GM19025 (cell line): ENCODE measurements around the gene COX4I1.

ENCODE experiments used
- ATAC-seq: cut with Tn5 transposase; IDR thresholded peaks from one replicate; pipeline ENCODE4 v1.9.1; 2021; ENCODE audit warnings: mild to moderate bottlenecking, low read depth, moderate library complexity; ENCODE audit not compliant: unreplicated experiment

The COX4I1 gene

GRCh38 chr16:85799497-85800320, at the start of gene COX4I1, which contains the start of gene EMC8:
TSS of gene COX4I1 (plus strand) at chr16:85799695. CDS start at chr16:85801206, 1,511 bp downstream.
TSS of gene EMC8 (minus strand) at chr16:85799544. CDS start at chr16:85799295, 249 bp downstream.
- ATAC-seq: peak; percentile 82

GRCh38 chr16:85749771-85750145, 49.7 kb upstream of the COX4I1 start:
- ATAC-seq: no peak

- ATAC-seq: no peak
These were observed 49.2 kb upstream of the COX4I1 start for GRCh38 chr16:85750146-85750826.

GRCh38 chr16:85750827-85751697, 48.4 kb upstream of the COX4I1 start, which contains the start of gene C16orf74:
TSS of gene C16orf74 (minus strand) at chr16:85751096. CDS start at chr16:85735217, 15,879 bp downstream.
- ATAC-seq: no peak

GRCh38 chr16:85751698-85752501, 47.6 kb upstream of the COX4I1 start:
- no peak for ATAC-seq

GRCh38 chr16:85752511-85753420, 46.7 kb upstream of the COX4I1 start:
- ATAC-seq: no peak

GRCh38 chr16:85753559-85753958, 45.9 kb upstream of the COX4I1 start:
- ATAC-seq: no peak

GRCh38 chr16:85753976-85754375, 45.5 kb upstream of the COX4I1 start:
- ATAC-seq: no peak

GRCh38 chr16:85754413-85754812, 45.1 kb upstream of the COX4I1 start:
- ATAC-seq: no peak

- ATAC-seq: peak; percentile 53
These were observed 43.3 kb upstream of the COX4I1 start for GRCh38 chr16:85755929-85756768.

- ATAC-seq: no peak
These were observed 42.1 kb upstream of the COX4I1 start for GRCh38 chr16:85757341-85757822.

- ATAC-seq: no peak
These were observed 40.4 kb upstream of the COX4I1 start for GRCh38 chr16:85759136-85759535.

GRCh38 chr16:85759631-85760419, 39.7 kb upstream of the COX4I1 start:
- no peak for ATAC-seq

- no peak for ATAC-seq
These were observed 37.6 kb upstream of the COX4I1 start for GRCh38 chr16:85761861-85762260.

GRCh38 chr16:85762970-85763369, 36.5 kb upstream of the COX4I1 start:
- ATAC-seq: no peak

- ATAC-seq: no peak
These were observed 35.9 kb upstream of the COX4I1 start for GRCh38 chr16:85763616-85764015.

- ATAC-seq: no peak
These were observed 34.3 kb upstream of the COX4I1 start for GRCh38 chr16:85765211-85765610.
